SJSA1 (cell line): ENCODE results near the gene SPRTN. TPM values are rescaled to one million over a fixed set of nuclear protein-coding genes. Genes with fewer than 3 reads are reported as not detected.

Experiments
- DNase-seq, 2 experiments: peaks; one replicate each; pipeline ENCODE4 v3.0.0-alpha.2; 2015 to 2020; ENCODE audit warnings: low spot score in 2 of 2, low read depth in 1 of 2
- H3K27ac ChIP-seq: fragments of 250-450 bp; sonication (Bioruptor Pico); 2 replicates; pipeline ENCODE4 v1.5.1; 2020; ENCODE audit warnings: mild to moderate bottlenecking, moderate library complexity
- H3K27me3 ChIP-seq: fragments of 250-450 bp; sonication (Bioruptor Pico); replicated peaks from 2 replicates; pipeline ENCODE4 v1.5.1; 2020; ENCODE audit warnings: mild to moderate bottlenecking, moderate library complexity
- H3K36me3 ChIP-seq: fragments of 250-450 bp; sonication (Bioruptor Pico); 2 replicates; pipeline ENCODE4 v1.5.1; 2020; ENCODE audit warnings: mild to moderate bottlenecking
- H3K4me1 ChIP-seq: fragments of 250-450 bp; sonication (Bioruptor Pico); replicated peaks from 2 replicates; pipeline ENCODE4 v1.6.1; 2021; ENCODE audit warnings: mild to moderate bottlenecking
- H3K4me3 ChIP-seq: fragments of 250-450 bp; sonication (Bioruptor Pico); 2 replicates; pipeline ENCODE4 v1.5.1; 2020; ENCODE audit warnings: mild to moderate bottlenecking
- H3K9me3 ChIP-seq: fragments of 250-450 bp; sonication (Bioruptor Pico); replicated peaks from 2 replicates; pipeline ENCODE4 v1.5.1; 2020; ENCODE audit warnings: mild to moderate bottlenecking
- total RNA-seq: library from RNA; depleted of rRNA; stranded (reverse); fragments of >200 nt; shearing (Covaris generic); gene quantifications from 2 replicates; pipeline ENCODE4 v1.2.3, GENCODE V29; 2014; rRNA removed

SPRTN gene
- total RNA-seq, 1 experiment from 2014 or later, result 27.4 TPM

DNA sequence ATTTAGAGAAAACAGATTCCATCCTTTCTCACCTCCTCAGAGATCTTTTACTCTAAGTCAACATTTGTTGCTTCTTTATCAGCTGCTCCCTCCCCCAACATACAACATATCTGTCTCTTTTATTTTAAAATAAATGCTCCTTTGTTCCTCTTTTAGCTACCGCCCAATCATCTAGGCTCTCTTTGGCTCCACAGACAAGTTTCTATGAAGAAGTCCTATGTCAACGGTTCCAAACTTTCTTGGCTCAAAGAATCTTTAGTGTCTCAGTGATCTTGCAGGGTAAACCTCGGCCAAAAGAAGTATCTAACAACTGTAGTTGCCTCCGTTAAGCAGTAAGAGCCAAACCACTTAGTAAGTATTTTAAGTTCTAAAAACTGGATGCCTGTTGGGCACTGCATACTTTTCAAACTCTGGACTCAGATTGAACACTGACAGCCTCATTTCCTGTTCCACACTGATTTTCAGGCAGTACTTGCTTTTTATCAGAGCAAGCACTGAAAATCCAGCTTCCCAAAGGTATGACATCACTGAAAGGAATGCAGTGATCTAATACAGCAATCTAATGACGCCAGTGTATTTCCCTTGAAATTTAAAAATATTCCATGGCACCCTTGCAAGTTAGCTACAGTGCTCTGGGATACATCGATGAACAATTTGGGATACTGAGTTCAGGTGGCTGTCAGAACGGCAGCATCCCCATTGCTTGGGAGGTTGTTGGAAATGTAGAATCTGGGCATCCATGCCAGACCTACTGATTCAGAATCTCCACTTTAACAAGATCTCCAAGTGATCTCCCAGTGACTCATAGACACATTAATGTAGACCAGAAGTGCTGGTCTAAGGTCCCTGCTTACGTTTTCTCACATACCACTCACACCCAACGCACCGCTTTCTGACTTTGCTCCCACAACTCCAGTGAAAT, 57.2 kb downstream of the SPRTN start:
- no peaks in the 10 kb centered on the region for H3K9me3 ChIP-seq
- peaks cover 39% of the 10 kb centered on the region for H3K4me1 ChIP-seq
- no peaks in the 10 kb centered on the region for H3K36me3 ChIP-seq
- peak overlapping the region; percentile 10 for H3K4me3 ChIP-seq
- no peaks in the 10 kb centered on the region for H3K27me3 ChIP-seq
- peak overlapping the region; percentile 97 for H3K27ac ChIP-seq
- DNase-seq, result peak; percentile 73 to 96

DNA sequence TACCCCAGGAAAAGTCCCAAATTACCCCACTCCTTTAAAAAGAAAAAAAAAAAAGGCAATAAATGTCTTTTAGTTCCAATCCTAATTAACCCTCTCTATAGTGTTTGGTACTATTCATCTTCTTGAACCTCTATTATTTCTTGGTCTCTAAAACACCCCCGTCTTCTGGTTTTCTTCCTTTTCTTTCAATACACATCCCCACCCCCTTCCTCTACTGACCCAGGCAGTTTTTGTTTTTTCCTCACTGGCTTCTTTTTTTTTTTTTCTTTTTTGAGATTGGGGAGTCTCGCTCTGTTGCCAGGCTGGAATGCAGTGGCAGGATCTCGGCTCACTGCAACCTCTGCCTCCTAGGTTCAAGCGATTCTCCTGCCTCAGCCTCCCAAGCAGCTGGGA, 57.9 kb downstream of the SPRTN start:
- Histone ChIP-seq H3K9me3 (no peaks in the 10 kb centered on the region), H3K4me3 (no peak overlapping the region), H3K4me1 (peaks cover 32% of the 10 kb centered on the region), H3K27ac (peak overlapping the region; percentile 97), H3K36me3 (no peaks in the 10 kb centered on the region), H3K27me3 (no peaks in the 10 kb centered on the region)
- no peak for DNase-seq

DNA sequence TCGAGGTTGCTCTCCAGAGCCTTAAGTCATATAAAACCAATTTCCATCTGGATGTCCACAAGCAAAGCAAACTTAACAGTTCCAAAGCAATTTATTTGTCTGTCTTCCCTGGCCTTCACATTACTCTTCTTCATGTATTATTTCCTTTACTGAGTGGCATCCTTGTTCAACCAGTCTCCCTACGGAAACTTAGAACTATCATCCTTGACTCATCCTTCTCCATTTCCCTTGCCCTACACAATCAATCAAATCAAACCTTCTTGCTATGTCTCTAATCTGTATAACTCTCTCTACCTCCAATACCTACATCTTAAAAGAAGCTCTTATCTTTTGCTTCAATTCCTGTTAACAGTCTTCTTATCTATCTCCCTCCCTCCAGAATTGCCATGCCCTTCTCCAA, 58.5 kb downstream of the SPRTN start:
- H3K27me3 ChIP-seq, result no peaks in the 10 kb centered on the region
- DNase-seq, result no peak
- peaks cover 28% of the 10 kb centered on the region for H3K4me1 ChIP-seq
- H3K4me3 ChIP-seq, result no peak overlapping the region
- H3K9me3 ChIP-seq, result no peaks in the 10 kb centered on the region
- H3K27ac ChIP-seq, result peak overlapping the region; percentile 97
- H3K36me3 ChIP-seq, result no peaks in the 10 kb centered on the region

DNA sequence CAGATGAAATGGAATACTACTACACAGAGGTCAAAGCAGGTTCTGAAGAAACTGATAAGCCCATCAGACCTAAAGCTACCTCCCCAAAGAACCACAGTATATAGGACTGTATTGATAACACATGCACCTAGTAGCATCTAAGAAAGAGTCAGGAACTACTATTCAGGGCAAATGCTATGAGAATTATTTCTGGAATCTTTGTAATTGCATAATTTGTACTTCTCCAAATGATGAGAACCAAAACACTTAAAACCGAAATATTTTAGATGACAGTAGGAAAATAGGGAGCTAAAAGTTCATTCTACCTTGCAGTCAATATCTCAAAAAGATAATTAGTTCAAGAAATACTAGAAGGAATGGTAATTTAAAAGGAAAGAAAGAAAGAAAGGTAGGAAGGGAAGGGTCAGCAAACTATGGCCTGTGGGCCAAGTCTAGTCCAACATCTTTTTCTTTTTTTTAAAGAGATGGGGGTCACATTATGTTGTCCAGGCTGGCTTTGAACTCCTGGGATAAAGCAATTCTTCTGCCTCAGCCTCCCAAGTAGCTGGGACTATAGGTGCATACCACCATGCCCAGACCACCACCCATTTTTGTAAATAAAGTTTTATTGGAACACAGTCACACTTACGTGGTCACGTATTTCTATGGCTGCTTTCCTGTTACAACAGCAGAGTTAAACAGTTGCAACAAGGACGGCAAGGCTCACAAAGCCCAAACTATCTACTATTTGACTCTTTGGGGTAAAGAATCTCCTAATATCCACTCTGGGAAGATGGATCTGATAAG, 60.0 kb downstream of the SPRTN start:
- no peak overlapping the region for H3K27ac ChIP-seq

DNA sequence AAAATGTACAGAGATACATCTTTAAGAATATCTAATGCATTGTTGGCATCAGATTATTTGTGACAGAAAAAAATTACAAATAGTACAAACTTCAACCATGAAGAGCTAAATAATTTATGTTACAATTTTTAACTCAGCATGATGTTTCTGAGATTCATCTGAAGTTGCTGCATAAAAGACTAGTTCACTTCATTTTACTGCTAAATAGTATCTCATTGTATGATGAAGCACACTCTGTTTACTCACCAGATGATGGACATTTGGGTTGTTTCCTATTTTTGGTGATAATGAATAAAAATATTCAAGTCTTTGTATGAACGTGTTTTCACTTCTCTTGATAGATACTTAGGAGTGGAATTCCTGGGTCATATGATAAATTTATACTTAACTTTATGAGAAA, 63.4 kb downstream of the SPRTN start:
- H3K27me3 ChIP-seq, result no peaks in the 10 kb centered on the region
- peaks cover 3% of the 10 kb centered on the region for H3K4me1 ChIP-seq
- no peak overlapping the region for H3K4me3 ChIP-seq
- no peak overlapping the region for H3K27ac ChIP-seq
- DNase-seq, result no peak
- H3K36me3 ChIP-seq, result no peaks in the 10 kb centered on the region
- H3K9me3 ChIP-seq, result no peaks in the 10 kb centered on the region

More for the DNA sequence above, 60.0 kb downstream of the SPRTN start:
- Histone ChIP-seq H3K36me3 (no peaks in the 10 kb centered on the region), H3K4me1 (peaks cover 28% of the 10 kb centered on the region), H3K27me3 (no peaks in the 10 kb centered on the region), H3K4me3 (no peak overlapping the region), H3K9me3 (no peaks in the 10 kb centered on the region)
- DNase-seq, result no peak

DNA sequence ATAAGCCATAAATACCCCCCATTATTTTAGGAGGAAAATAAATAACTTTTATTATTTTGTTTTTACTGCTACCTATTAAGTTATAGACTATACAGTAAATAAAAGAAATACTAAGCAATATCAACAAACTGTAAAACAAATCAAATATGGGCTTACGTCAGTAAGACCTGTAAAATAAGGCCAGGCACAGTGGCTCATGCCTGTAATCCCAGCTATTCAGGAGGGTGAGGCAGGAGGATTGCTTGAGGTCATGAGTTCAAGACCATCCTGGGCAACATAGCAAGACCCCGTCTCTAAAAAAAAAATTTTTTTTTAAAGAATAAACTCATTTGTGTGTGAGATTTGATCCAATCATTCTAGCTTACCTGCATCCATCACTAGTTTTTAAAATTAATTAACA, 66.2 kb downstream of the SPRTN start:
- no peak overlapping the region for H3K27ac ChIP-seq
- peaks cover 14% of the 10 kb centered on the region for H3K4me1 ChIP-seq
- H3K27me3 ChIP-seq, result no peaks in the 10 kb centered on the region
- H3K4me3 ChIP-seq, result no peak overlapping the region
- peaks cover 14% of the 10 kb centered on the region for H3K36me3 ChIP-seq
- no peaks in the 10 kb centered on the region for H3K9me3 ChIP-seq
- no peak for DNase-seq

Other genes with a start within 250 kb of the SPRTN start
- 0.47 and 0.61 TPM in 2 replicates for gene TRIM67, start 176.2 kb upstream of the SPRTN start, total RNA-seq
- 71.9 and 80.1 TPM in 2 replicates for gene GNPAT, start 97.1 kb upstream of the SPRTN start, total RNA-seq
- gene EXOC8, start 441 bp upstream of the SPRTN start, total RNA-seq, result 16.0 and 16.9 TPM in 2 replicates
- gene EGLN1, start 84.0 kb downstream of the SPRTN start, total RNA-seq, result 16.9 and 22.2 TPM in 2 replicates
- 33.5 and 52.2 TPM in 2 replicates for gene TSNAX, start 190.4 kb downstream of the SPRTN start, total RNA-seq